NCI-H510A treated with DMSO at 0.1 percent for 48 hours (cell line): ENCODE results near the gene CHURC1.
A peak's percentile ranks its signal among the peaks of the same experiment; 100 is the strongest.

Experiments
- DNase-seq: peaks from one replicate; lab custom pipeline; 2025; lab: John Stamatoyannopoulos, UW

Gene CHURC1

GRCh38 chr14:64956697-64957406 is 42.6 kb downstream of the CHURC1 start:
- no peak for DNase-seq

- DNase-seq, result no peak
Observed at GRCh38 chr14:64958201-64958600, 43.9 kb downstream of the CHURC1 start.

DNA sequence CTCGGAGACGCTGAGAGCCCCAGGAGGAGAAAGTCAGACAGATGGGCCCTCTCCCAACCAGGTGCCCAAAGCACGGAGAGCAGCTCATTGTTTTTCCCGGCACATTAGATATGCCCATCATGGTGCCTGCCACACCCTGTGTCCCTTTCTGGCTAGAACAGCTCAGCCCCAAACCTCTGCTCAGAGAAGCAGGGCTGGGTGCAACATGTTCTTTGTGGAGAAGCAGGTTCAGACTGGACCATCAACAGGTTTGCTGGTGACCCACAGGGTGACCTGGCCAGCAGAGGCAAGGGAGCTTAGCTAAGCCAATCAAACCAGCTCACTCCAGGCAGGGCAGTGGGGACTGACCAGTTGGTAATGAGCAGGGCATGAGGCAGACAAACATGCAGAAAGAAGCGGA is 44.5 kb downstream of the CHURC1 start:
- DNase-seq, result no peak

GRCh38 chr14:64960762-64961276 is 46.6 kb downstream of the CHURC1 start:
- DNase-seq, result peak; percentile 45

DNA sequence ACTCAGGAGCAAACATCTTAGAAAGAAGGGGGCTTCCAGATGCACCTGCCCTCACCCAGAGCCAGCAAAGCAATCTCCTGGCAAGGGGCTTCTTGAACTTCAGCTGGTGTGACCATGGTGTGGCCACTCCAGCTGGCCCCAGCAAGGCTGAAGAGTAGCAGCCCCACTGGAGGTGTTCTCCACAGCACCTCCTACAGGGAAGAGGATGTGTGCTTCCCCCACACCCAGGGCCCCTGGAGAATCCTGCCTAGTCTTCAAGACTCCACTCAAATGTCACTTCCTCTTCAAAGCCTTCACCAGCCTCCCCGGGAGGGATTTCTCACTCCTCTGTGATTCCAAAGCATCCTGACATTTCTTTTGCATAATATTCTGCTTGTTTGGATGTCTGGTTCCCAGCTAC is 49.4 kb downstream of the CHURC1 start:
- no peak for DNase-seq

- DNase-seq, result no peak
Observed at GRCh38 chr14:64965356-64966000, 51.2 kb downstream of the CHURC1 start.

DNA sequence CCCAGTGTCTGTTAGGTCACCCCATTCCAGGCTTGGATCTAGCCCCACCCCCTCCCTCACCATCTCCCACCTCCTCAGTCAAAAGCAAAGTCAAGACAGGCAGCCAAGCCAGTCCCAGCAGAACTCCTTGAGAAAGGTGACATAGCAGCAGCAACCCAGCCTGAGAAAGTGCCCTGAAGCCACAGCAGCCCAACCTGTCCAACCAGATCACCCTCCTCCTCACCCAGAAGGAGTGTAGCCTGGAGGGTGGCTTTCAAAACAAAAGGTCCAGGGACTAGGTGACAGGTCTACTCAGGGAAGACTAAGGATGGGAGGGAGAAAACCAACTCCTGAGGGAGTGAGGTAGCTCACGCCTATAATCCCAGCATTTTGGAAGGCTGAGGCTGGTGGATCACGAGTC is 52.7 kb downstream of the CHURC1 start:
- DNase-seq, result peak; percentile 23

GRCh38 chr14:64968167-64968566 is 53.9 kb downstream of the CHURC1 start:
- DNase-seq, result no peak

- peak; percentile 27 for DNase-seq
Observed at GRCh38 chr14:64968651-64969050, 54.4 kb downstream of the CHURC1 start.

DNA sequence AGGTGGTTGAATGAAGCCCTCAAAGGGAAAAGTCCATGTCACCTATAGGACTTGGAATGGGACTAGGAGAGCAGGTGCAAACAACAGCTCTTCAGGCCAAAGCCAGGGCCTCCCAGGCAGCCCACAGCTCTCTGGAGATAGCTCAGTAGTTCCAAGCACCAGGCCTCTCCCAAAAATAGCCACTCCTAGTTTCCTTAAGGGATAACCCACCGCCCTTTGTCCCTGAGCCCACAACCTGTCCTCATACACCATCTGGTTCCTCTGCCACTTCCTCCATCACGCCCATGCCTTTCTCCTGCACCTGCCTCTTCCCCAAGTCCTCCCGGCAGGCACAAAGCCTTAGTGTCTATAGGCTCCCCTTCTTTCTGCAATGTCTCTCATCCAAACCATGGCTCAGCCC is 55.8 kb downstream of the CHURC1 start:
- no peak for DNase-seq

- no peak for DNase-seq
Observed at GRCh38 chr14:64970776-64971477, 56.7 kb downstream of the CHURC1 start.

DNA sequence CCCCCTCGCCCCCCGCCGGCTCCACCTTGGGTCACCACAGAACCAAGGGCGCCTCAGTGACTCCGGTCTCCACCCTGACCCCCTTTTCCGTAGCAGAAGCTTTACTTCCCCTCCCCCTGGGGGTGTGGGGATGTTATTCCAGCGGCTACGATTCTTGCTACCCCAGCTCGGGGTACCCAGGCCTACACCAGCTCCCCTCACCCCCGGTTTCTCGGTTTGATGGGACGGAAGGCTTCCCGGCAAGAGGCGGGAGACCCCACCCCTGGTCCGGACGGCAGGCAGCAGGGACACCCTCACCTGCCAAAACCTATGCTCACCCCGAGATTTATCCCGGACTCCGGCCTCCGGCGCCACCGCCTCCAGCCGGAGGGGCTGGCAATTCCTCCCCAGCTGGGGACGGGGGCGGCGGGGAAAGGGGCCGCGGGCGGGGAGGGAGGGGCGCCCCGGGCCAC is 57.3 kb downstream of the CHURC1 start:
- DNase-seq, result no peak

GRCh38 chr14:64971943-64972791 is 57.9 kb downstream of the CHURC1 start, which contains the start of gene RAB15:
TSS of gene RAB15 (minus strand) at chr14:64972336. CDS start at chr14:64972076, 260 bp downstream.
- DNase-seq, result peak; percentile 29

DNA sequence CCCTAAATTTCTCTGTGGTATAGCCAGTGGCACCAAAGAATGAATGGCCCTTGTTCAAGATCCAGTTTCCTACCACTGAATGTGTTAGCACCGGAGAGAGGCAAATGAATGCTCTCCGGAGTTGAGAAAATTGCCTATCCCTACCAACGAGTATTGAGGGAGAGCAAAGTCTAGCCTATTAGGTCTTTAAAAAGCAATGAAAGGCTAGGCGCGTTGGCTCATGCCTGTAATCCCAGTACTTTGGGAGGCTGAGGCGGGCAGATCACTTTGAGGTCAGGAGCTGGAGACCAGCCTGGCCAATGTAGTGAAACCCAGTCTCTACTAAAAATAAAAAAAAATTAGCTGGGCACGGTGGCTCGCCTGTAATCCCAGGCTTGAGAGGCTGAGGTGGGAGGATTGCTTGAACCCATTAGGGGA is 58.8 kb downstream of the CHURC1 start:
- no peak for DNase-seq

DNA sequence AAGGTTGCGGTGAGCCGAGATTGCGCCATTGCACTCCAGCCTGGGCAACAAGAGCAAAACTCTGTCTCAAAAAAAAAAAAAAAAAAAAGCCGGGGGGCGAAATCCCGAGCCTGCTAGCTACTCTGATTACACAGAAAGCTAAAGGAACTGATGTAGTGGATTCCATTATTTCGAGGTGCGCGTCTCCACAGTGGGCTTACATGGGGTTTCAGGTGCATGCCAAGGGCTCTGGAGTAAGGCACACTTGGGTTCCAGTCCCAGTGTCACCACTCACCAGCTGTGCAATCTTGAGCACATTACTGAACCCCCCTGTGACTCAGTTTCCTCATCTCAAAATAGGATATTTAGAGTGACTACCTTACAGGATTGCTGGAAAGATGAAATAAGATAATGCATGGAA is 59.6 kb downstream of the CHURC1 start:
- no peak for DNase-seq

DNA sequence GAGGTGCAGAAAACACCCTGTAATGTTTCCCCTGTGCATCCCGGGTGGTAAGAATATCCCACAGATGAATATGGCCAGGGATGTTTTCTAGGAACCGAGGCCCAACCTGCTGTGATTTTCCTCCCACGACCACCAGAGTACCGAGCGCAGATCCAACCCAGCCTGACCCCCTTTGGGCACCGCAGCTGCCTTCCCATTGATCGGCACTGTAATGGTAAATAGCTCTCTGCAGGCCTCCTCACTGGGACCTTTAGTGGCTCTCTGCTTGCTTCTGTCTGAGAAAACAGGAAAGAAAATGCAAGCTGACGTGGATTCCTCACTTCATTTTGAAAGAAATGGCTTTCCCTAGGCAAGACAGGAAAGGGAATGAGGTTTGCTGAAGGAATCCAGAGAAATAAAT is 60.3 kb downstream of the CHURC1 start:
- no peak for DNase-seq

- no peak for DNase-seq
Observed at GRCh38 chr14:64979336-64980074, 65.2 kb downstream of the CHURC1 start.

DNA sequence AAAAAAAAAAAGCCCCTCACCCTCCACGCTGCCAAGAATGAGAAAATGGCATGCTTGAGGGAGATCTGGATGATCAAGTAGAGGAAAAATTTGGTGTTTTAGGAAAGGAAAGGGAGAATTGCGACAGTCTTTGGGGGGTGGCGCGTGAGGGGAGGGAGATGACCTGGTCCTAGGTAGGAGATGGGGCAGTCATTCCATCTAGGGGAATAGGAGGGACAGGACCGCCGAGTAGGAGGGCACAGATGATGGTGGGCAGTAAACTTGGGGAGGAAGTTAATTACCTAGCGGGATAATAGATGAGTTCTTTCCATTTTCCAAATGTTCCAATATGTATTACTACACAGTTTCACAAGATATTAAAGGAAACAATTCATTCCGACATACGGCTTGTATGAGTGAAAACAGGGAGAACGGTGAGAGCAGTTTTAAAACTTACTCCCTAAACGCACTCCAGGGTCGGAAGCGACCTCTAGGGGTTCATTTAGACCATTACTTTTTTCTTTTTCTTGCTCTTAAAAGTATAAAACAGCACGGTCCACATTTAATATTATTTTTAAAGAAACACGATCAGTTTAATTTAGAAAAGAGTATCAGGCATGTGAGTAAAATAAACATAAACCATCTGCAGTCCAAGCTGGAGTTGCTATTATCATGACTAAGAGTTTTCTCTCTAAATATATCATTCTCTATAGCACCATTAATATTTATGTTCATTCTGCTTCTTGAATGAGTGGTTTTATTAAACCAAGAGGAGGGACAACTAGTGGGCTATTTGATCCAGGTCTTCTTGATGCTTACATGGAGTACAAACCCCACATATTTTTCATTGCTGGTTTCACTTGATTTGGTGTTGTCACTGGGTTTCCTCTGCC is 69.4 kb downstream of the CHURC1 start:
- peak; percentile 23 for DNase-seq
